ENCODE data around the gene GTF3A.

GRCh38 chr13:27421101-27421871 lies 3.1 kb upstream of the GTF3A start:
- no peak for TF ChIP-seq EP300 (IDR thresholded peaks at IDR 0.05)
- no peak for TF ChIP-seq CTCF (IDR thresholded peaks at IDR 0.05)
- no peak for TF ChIP-seq POLR2A (IDR thresholded peaks at IDR 0.05)

Measured in tibial nerve (tissue), 4 donors.